H9 (cell line): ENCODE results near the gene RBFOX1. TPM values are rescaled to one million over a fixed set of nuclear protein-coding genes. Genes with fewer than 3 reads are reported as not detected.

ENCODE experiments used
- DNase-seq: peaks from one replicate; pipeline ENCODE4 v3.0.0-alpha.2; 2017
- H2AFZ ChIP-seq: one replicate; pipeline ENCODE4 v1.6.1; 2013; ENCODE audit warnings: mild to moderate bottlenecking, low read length, control low read depth, moderate library complexity
- H2AK5ac ChIP-seq: 2 replicates; pipeline ENCODE4 v1.6.1; 2013; ENCODE audit warnings: low read length, control low read depth, mixed read lengths; ENCODE audit not compliant: insufficient read length
- H2BK120ac ChIP-seq: one replicate; pipeline ENCODE4 v1.6.1; 2013; ENCODE audit warnings: low read depth, mild to moderate bottlenecking, low read length, control low read depth, inconsistent platforms; ENCODE audit not compliant: poor library complexity, severe bottlenecking
- H2BK12ac ChIP-seq: 2 replicates; pipeline ENCODE4 v1.6.1; 2013; ENCODE audit warnings: low read length, control low read depth, mixed read lengths, low read depth; ENCODE audit not compliant: insufficient read length
- H2BK15ac ChIP-seq: 2 replicates; pipeline ENCODE4 v1.6.1; 2013; ENCODE audit warnings: low read depth, low read length, control low read depth
- H2BK20ac ChIP-seq: one replicate; pipeline ENCODE4 v1.6.1; 2013; ENCODE audit warnings: low read depth, mild to moderate bottlenecking, low read length, control low read depth, inconsistent platforms; ENCODE audit not compliant: poor library complexity, severe bottlenecking
- H2BK5ac ChIP-seq: 2 replicates; pipeline ENCODE4 v1.6.1; 2013; ENCODE audit warnings: low read length, control low read depth, mixed read lengths; ENCODE audit not compliant: insufficient read length
- H3K14ac ChIP-seq: 2 replicates; pipeline ENCODE4 v1.6.1; 2013; ENCODE audit warnings: low read length, control low read depth; ENCODE audit not compliant: insufficient read depth
- H3K18ac ChIP-seq: 2 replicates; pipeline ENCODE4 v1.6.1; 2013; ENCODE audit warnings: low read depth, mild to moderate bottlenecking, mixed read lengths, low read length, control low read depth; ENCODE audit not compliant: insufficient read length
- H3K23ac ChIP-seq: 2 replicates; pipeline ENCODE4 v1.6.1; 2013; ENCODE audit warnings: low read length, control low read depth, mixed read lengths, low read depth; ENCODE audit not compliant: insufficient read length
- H3K23me2 ChIP-seq: 2 replicates; pipeline ENCODE4 v1.6.1; 2013; ENCODE audit warnings: low read depth, mild to moderate bottlenecking, mixed read lengths, low read length, control low read depth; ENCODE audit not compliant: insufficient read length, poor library complexity, severe bottlenecking
- H3K27ac ChIP-seq: 2 replicates; pipeline ENCODE4 v1.5.1; 2013; ENCODE audit warnings: low read length, control low read depth, mixed read lengths, low read depth; ENCODE audit not compliant: insufficient read length
- H3K27me3 ChIP-seq: 2 replicates; pipeline ENCODE4 v1.6.1; 2013; ENCODE audit warnings: low read length, control low read depth, inconsistent platforms; ENCODE audit not compliant: insufficient read depth
- H3K4ac ChIP-seq: 2 replicates; pipeline ENCODE4 v1.6.1; 2013; ENCODE audit warnings: low read depth, mild to moderate bottlenecking, control low read depth, inconsistent platforms, low read length, moderate library complexity
- H3K4me1 ChIP-seq: 2 replicates; pipeline ENCODE4 v1.6.1; 2013; ENCODE audit warnings: low read length, control low read depth, inconsistent platforms; ENCODE audit not compliant: insufficient read depth
- H3K4me2 ChIP-seq: 2 replicates; pipeline ENCODE4 v1.6.1; 2013; ENCODE audit warnings: low read length, control low read depth, mixed read lengths; ENCODE audit not compliant: insufficient read length, insufficient read depth
- H3K56ac ChIP-seq: 2 replicates; pipeline ENCODE4 v1.6.1; 2013; ENCODE audit warnings: low read depth, mild to moderate bottlenecking, mixed read lengths, low read length, control low read depth; ENCODE audit not compliant: insufficient read length
- H3K79me1 ChIP-seq: 2 replicates; pipeline ENCODE4 v1.6.1; 2013; ENCODE audit warnings: low read depth, mild to moderate bottlenecking, moderate library complexity, low read length, control low read depth, inconsistent platforms; ENCODE audit not compliant: insufficient read depth, poor library complexity, severe bottlenecking
- H3K79me2 ChIP-seq: 2 replicates; pipeline ENCODE4 v1.6.1; 2013; ENCODE audit warnings: low read length, control low read depth, inconsistent platforms; ENCODE audit not compliant: insufficient read depth
- H3K9ac ChIP-seq: 2 replicates; pipeline ENCODE4 v1.6.1; 2013; ENCODE audit warnings: low read length, control low read depth, mixed read lengths; ENCODE audit not compliant: insufficient read length; ENCODE audit errors: extremely low read depth
- H3K9me3 ChIP-seq: one replicate; pipeline ENCODE4 v1.6.1; 2013; ENCODE audit warnings: low read depth, low read length, inconsistent platforms; ENCODE audit not compliant: control insufficient read depth
- H3T11ph ChIP-seq: one replicate; pipeline ENCODE4 v1.6.1; 2013; ENCODE audit warnings: mild to moderate bottlenecking, low read length, control low read depth, inconsistent platforms
- H4K20me1 ChIP-seq: one replicate; pipeline ENCODE4 v1.6.1; 2013; ENCODE audit not compliant: control insufficient read depth, insufficient read length, insufficient read depth
- H4K5ac ChIP-seq: 2 replicates; pipeline ENCODE4 v1.6.1; 2013; ENCODE audit warnings: low read depth, mild to moderate bottlenecking, mixed read lengths, low read length, control low read depth; ENCODE audit not compliant: insufficient read length
- H4K8ac ChIP-seq: replicated peaks from 2 replicates; pipeline ENCODE4 v1.6.1; 2013; ENCODE audit warnings: low read length, control low read depth, mixed read lengths, low read depth; ENCODE audit not compliant: insufficient read length
- H4K91ac ChIP-seq: 2 replicates; pipeline ENCODE4 v1.6.1; 2013; ENCODE audit warnings: low read depth, mild to moderate bottlenecking, moderate library complexity, mixed read lengths, low read length, control low read depth; ENCODE audit not compliant: insufficient read length
- H3K27ac Mint-ChIP-seq, 3 experiments: 2 replicates in 2 of 3; 3 replicates in 1 of 3; pipeline ENCODE4 v1.8.0; 2020 to 2021; ENCODE audit warnings: mixed read lengths in 3 of 3, mild to moderate bottlenecking in 1 of 3, moderate library complexity in 1 of 3
- H3K27me3 Mint-ChIP-seq: 2 replicates; pipeline ENCODE4 v1.8.0; 2021; ENCODE audit warnings: low read depth, mild to moderate bottlenecking, moderate library complexity, mixed read lengths
- H3K36me3 Mint-ChIP-seq, 3 experiments: 2 replicates in 2 of 3; 3 replicates in 1 of 3; pipeline ENCODE4 v1.8.0; 2020 to 2021; ENCODE audit warnings: low read depth in 3 of 3, mixed read lengths in 3 of 3; ENCODE audit not compliant: insufficient read depth in 1 of 3
- H3K4me1 Mint-ChIP-seq, 2 experiments: 2 replicates each; pipeline ENCODE4 v1.8.0; 2020; ENCODE audit warnings: mixed read lengths in 2 of 2
- H3K4me3 Mint-ChIP-seq, 2 experiments: 2 replicates in 1 of 2; 3 replicates in 1 of 2; pipeline ENCODE4 v1.8.0; 2020 to 2021; ENCODE audit warnings: mild to moderate bottlenecking in 2 of 2, mixed read lengths in 2 of 2, moderate library complexity in 1 of 2
- H3K9me3 Mint-ChIP-seq, 2 experiments: 2 replicates in 1 of 2; 3 replicates in 1 of 2; pipeline ENCODE4 v1.8.0; 2020; ENCODE audit warnings: mild to moderate bottlenecking in 2 of 2, mixed read lengths in 2 of 2, moderate library complexity in 1 of 2
- CTCF ChIP-seq: fragments of 200-600 bp; sonication (generic); conservative IDR thresholded peaks from 3 replicates; pipeline ENCODE4 v1.8.0; 2021; ENCODE audit warnings: antibody characterized with exemption, mild to moderate bottlenecking
- WGBS: extraction: QIAGEN DNeasy Blood & Tissue Kit; methylation state at CpG from one replicate; pipeline ENCODE4 v1.1.7; 2013; ENCODE audit warnings: missing lambda C conversion rate, low lambda C conversion rate, mixed read lengths; ENCODE audit not compliant: insufficient read length; ENCODE audit errors: extremely low coverage; 5-methylcytosine and 5-hydroxymethylcytosine counted together
- total RNA-seq: library from RNA; stranded (reverse); gene quantifications from 2 replicates; pipeline ENCODE4 v1.2.1, GENCODE V29; 2021

RBFOX1 gene
- total RNA-seq, 1 experiment from 2014 or later: 2.0 TPM

- Histone ChIP-seq H2BK120ac (no peak overlapping the region), H4K91ac (no peak overlapping the region), H2BK12ac (no peak overlapping the region), H3K27ac (no peak overlapping the region), H2AK5ac (no peak overlapping the region), H3K18ac (no peak overlapping the region), H4K8ac (no peak overlapping the region), H3K27me3 (no peaks in the 10 kb centered on the region), H3K79me2 (no peaks in the 10 kb centered on the region), H3K4ac (no peak overlapping the region), H3K23me2 (no peaks in the 10 kb centered on the region), H3K9ac (no peak overlapping the region), H4K5ac (no peak overlapping the region), H2BK15ac (no peak overlapping the region), H3K56ac (no peak overlapping the region), H3K4me1 (no peaks in the 10 kb centered on the region), H3K79me1 (no peaks in the 10 kb centered on the region), H3K4me2 (no peak overlapping the region), H3T11ph (no peak overlapping the region), H2BK20ac (no peak overlapping the region), H3K9me3 (no peaks in the 10 kb centered on the region), H2AFZ (no peak overlapping the region), H2BK5ac (no peak overlapping the region), H3K23ac (no peak overlapping the region), H3K14ac (no peak overlapping the region), H4K20me1 (no peaks in the 10 kb centered on the region)
- peaks cover 39 to 40% of the 10 kb centered on the region in 2 experiments for H3K4me1 Mint-ChIP-seq
- peaks cover 2% of the 10 kb centered on the region; the same call in 1 of the 2 replicates for H3K27me3 Mint-ChIP-seq
- TF ChIP-seq CTCF: no peak
- H3K36me3 Mint-ChIP-seq: no peaks in the 10 kb centered on the region
- WGBS: no CpG with 5 or more reads among the region's 7 CpGs
- H3K27ac Mint-ChIP-seq: no peak overlapping the region; a peak in 1 of 7 replicates
- DNase-seq: no peak
- no peaks in the 10 kb centered on the region; a peak in 2 of 5 replicates for H3K9me3 Mint-ChIP-seq
- H3K4me3 Mint-ChIP-seq: no peak overlapping the region
Measured at GRCh38 chr16:7744546-7745264, 412.1 kb downstream of the RBFOX1 start.
